NT2/D1 (cell line): ENCODE results near the gene MEI4.

ENCODE experiments used
- SUZ12 ChIP-seq: IDR thresholded peaks from 2 replicates; pipeline ENCODE4 v1.6.1; 2011; ENCODE audit not compliant: insufficient read length, insufficient read depth; ENCODE audit errors: extremely low read depth
- YY1 ChIP-seq: IDR thresholded peaks from 2 replicates; pipeline ENCODE4 v1.6.1; 2011; ENCODE audit not compliant: insufficient read length, insufficient read depth
- ZNF274 ChIP-seq: IDR thresholded peaks from 2 replicates; pipeline ENCODE4 v1.6.1; 2011; ENCODE audit warnings: mild to moderate bottlenecking, low read depth, low read length

DNA sequence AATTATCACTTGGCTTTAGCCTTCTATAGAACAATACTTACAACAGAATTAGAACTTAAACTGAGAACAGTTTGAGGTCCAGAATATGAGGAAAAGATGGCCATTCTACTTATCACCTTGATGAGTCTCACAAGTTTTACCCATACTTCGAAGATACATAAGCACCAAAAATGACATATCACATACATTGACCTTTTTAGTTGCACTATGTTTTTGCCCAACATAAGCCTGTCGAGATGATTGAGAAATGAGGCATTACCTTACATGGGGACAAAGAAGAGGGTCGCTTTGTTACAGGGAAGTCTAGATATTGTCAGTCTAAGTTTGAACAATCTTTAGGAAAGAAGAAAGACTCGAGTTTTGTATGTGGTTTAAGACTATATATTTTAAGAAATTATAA, 48.4 kb upstream of the MEI4 start:
- no peak for TF ChIP-seq SUZ12
- no peak for TF ChIP-seq YY1
- no peak for TF ChIP-seq ZNF274
